Testis (tissue), 3 donors: ENCODE measurements around the gene C19orf73. TPM values are rescaled to one million over a fixed set of nuclear protein-coding genes. Genes with fewer than 3 reads are reported as not detected.

Source experiments
- DNase-seq: peaks from one replicate; pipeline ENCODE4 v3.0.0-alpha.2; 2019
- H3K27ac ChIP-seq, 2 donors: fragments of 200-600 bp; sonication (generic); one replicate each; pipeline ENCODE4 v1.5.1; 2019
- H3K27me3 ChIP-seq: fragments of 200-600 bp; sonication (generic); one replicate; pipeline ENCODE4 v1.5.1; 2019
- H3K36me3 ChIP-seq: fragments of 200-600 bp; sonication (generic); one replicate; pipeline ENCODE4 v1.5.1; 2017; ENCODE audit warnings: low read depth; ENCODE audit errors: missing control alignments
- H3K4me1 ChIP-seq: fragments of 200-600 bp; sonication (generic); one replicate; pipeline ENCODE4 v1.5.1; 2019
- H3K4me3 ChIP-seq, 2 donors: fragments of 200-600 bp; sonication (generic); one replicate each; pipeline ENCODE4 v1.5.1; 2017 to 2019
- H3K9me3 ChIP-seq: fragments of 200-600 bp; sonication (generic); one replicate; pipeline ENCODE4 v1.5.1; 2017
- POLR2A ChIP-seq: fragments of 450-650 bp; IDR thresholded peaks from one replicate; pipeline ENCODE4 v1.6.1; 2017; ENCODE audit warnings: antibody characterized with exemption, mild to moderate bottlenecking, moderate library complexity
- WGBS, 2 donors: methylation state at CpG; one replicate each; pipeline ENCODE4 v1.1.5; 2018; 5-methylcytosine and 5-hydroxymethylcytosine counted together
- intact Hi-C: fragments of 100-400 bp; cut with DNase I; formaldehyde crosslinking; loops from one replicate; pipeline ENCODE4 v1.15.1; 2023; ENCODE audit warnings: low total_unique reads
- polyA plus RNA-seq: library from polyadenylated mRNA; stranded (reverse); fragments of 350-450 nt; fragmentation: Illumina TruSeq; extraction: RNeasy Lipid Tissue Mini Kit (QIAGEN cat#74804); gene quantifications from one replicate; pipeline ENCODE4 v1.2.3, GENCODE V29; 2014; ENCODE audit warnings: low read depth, low replicate concordance; ENCODE audit not compliant: insufficient read depth
- total RNA-seq, 2 donors: library from RNA; depleted of rRNA; stranded (reverse); fragments of >200 nt; gene quantifications; one replicate each; pipeline ENCODE4 v1.2.3, GENCODE V29; 2016
- TF ChIP-seq, protein P1 (sequence below), 3 experiments: fragments of 450-650 bp in 2 of 3; fragments of 200-600 bp in 1 of 3; sonication (generic) in 1 of 3; IDR thresholded peaks; one replicate each; pipeline ENCODE4 v1.5.1; 2016 to 2019; ENCODE audit warnings: antibody characterized with exemption in 3 of 3, mild to moderate bottlenecking in 2 of 3, moderate library complexity in 1 of 3

The C19orf73 gene
- total and polyA plus RNA-seq, 3 donors from 2014 or later: 1.5 to 8.5 (median 4.0) TPM

DNA sequence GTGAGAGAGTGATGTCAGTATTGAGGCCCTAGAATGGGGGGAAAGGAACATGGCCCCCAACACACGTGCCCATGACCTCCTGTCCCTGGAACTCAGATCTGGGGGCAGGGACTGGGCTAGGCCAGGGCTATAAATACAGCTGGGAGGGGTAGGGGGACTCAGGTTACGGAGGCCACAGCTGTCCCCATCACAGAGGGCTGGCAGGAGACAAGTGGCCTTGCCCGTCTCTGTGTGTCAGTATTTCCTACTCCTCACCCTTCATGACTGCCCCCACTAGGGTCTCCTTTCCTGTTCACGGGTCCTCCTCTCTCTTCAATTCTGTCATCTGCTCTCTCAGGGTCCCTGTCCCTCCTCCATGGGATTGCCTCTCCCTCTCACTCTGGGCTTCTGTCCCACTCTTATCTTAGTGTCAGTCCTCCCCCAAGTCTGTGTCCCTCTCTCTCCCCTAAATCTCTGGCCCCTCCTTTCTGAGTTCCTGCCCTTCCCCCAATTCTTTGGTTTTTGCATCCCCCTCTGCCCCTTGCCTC lies 36.9 kb upstream of the C19orf73 start:
- Histone ChIP-seq H3K4me3 (no peak overlapping the region), H3K4me1 (peaks cover 20% of the 10 kb centered on the region), H3K27me3 (no peaks in the 10 kb centered on the region), H3K36me3 (no peaks in the 10 kb centered on the region), H3K9me3 (no peaks in the 10 kb centered on the region), H3K27ac (peak overlapping the region; percentile 50 to 52)
- TF ChIP-seq, protein P1, sequence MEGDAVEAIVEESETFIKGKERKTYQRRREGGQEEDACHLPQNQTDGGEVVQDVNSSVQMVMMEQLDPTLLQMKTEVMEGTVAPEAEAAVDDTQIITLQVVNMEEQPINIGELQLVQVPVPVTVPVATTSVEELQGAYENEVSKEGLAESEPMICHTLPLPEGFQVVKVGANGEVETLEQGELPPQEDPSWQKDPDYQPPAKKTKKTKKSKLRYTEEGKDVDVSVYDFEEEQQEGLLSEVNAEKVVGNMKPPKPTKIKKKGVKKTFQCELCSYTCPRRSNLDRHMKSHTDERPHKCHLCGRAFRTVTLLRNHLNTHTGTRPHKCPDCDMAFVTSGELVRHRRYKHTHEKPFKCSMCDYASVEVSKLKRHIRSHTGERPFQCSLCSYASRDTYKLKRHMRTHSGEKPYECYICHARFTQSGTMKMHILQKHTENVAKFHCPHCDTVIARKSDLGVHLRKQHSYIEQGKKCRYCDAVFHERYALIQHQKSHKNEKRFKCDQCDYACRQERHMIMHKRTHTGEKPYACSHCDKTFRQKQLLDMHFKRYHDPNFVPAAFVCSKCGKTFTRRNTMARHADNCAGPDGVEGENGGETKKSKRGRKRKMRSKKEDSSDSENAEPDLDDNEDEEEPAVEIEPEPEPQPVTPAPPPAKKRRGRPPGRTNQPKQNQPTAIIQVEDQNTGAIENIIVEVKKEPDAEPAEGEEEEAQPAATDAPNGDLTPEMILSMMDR (IDR thresholded peaks at IDR 0.05): no peak
- TF ChIP-seq POLR2A: no peak
- 41 to 57% methylated on average over 4 of the region's 4 CpGs for WGBS, 2 donors
- intact Hi-C loops: no loop called here
- no peak for DNase-seq

DNA sequence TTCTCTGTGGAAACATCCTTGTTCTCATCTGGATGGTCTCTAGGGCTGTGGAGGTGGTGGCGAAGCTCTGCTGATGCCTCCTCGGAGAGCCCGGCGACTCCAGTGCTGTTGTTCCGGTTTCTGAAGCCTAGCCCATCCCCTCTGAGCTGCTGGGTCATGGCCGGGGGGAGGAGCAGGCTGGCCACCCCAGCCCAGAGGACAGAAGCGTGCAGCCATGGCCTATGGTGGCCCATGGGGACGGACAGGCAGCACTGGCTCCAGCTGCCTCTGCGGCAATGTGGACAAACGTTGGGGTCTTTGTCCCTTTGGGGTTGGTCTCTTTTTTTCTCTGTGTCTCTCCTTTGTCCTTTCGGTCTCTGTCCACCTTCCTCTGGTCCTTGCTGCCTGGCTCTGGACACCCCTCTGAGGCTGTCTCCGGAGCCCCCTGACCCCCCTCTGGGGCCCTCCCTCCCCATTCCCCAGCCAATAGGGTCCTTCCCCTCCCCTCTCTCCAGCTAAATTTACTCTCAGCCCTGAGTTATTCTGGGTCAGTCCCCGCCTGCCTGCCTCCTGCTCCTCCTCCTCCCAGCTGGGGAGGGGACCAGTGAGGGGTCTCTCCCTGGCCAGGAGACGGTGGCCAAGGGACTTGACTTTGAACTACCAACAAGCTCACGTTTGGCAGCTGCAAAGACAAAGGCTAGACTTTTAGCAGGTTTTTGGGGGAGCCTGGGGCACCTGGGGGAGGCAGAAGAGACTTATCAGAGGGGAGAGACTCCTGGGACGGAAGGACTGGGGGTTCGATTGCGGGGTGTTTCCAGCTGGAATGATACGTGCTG lies 36.3 kb upstream of the C19orf73 start, which contains the start of gene HRC:
TSS of gene HRC (minus strand) at position 392 of the 815 bp plus-strand sequence. CDS start at position 233, 159 bp downstream.
- Histone ChIP-seq H3K36me3 (no peaks in the 10 kb centered on the region), H3K4me3 (no peak within 1 kb of the TSS), H3K27me3 (no peaks in the 10 kb centered on the region), H3K9me3 (no peaks in the 10 kb centered on the region), H3K4me1 (peaks cover 20% of the 10 kb centered on the region), H3K27ac (peak within 1 kb of the TSS; percentile 50 to 52)
- 41 to 55% methylated on average over 15 to 19 of the region's 19 CpGs for whole genome bisulfite sequencing, 2 donors
- TF ChIP-seq POLR2A: no peak
- TF ChIP-seq, protein P1 (IDR thresholded peaks at IDR 0.05): no peak
- intact Hi-C loops: no loop called here
- DNase-seq: peak; percentile 40

DNA sequence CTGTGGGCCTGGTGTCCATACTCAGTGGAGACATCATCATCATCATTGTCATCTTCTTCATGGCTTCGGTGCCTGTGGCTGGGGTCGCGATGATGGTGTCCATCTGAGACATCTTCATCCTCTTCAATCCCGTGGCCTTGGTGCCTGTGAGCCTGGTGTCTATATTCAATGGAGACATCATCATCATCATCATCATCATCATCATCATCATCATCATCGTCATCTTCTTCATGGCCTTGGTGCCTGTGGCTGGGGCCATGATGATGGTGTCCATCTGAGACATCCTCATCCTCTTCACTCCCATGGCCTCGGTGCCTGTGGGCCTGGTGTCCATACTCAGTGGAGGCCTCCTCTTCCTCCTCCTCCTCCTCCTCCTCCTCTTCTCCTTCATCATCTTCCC lies 35.3 kb upstream of the C19orf73 start:
- TF ChIP-seq, protein P1 (IDR thresholded peaks at IDR 0.05): no peak
- no peak for TF ChIP-seq POLR2A
- no peak for DNase-seq
- Histone ChIP-seq H3K27me3 (no peaks in the 10 kb centered on the region), H3K27ac (no peak overlapping the region), H3K9me3 (no peaks in the 10 kb centered on the region), H3K4me3 (no peak overlapping the region), H3K4me1 (peaks cover 20% of the 10 kb centered on the region), H3K36me3 (no peaks in the 10 kb centered on the region)
- 94% methylated on average over 6 of the region's 6 CpGs for WGBS, 2 donors
- intact Hi-C loops: no loop called here

DNA sequence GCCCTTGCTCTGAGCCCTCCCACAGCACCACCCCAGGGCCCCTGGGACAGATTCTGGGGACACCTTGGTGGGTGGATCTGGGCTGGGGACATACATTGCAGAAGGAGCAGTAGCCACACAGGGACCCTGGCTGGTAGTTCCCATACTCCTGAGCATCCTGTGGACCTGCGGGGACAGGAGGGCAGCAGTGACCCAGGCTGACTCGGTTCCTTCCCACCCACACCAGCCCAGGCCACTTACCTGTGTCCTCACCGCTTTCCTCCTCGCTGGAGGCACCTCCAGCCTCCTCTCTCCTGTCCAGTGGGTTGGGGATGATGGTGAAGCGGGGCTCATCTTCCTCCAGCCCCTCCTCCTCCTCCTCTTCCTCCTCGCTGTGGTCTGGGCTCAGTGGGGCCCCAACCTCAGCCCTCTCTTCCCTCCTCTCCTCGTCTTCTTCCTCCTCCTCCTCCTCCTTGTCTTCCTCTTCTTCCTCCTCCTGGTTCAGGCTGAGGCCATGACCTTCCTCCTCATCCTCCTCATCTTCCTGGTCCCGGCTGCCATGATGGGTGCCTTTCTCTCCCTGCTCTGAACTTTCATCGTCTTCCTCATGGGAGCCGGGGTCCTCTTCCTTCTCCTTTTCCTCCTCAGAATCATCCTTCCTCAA lies 34.3 kb upstream of the C19orf73 start:
- intact Hi-C loops: no loop called here
- no peaks in the 10 kb centered on the region for H3K36me3 ChIP-seq
- TF ChIP-seq POLR2A: no peak
- TF ChIP-seq, protein P1 (IDR thresholded peaks at IDR 0.05): no peak
- H3K4me1 ChIP-seq: peaks cover 23% of the 10 kb centered on the region
- no peak for DNase-seq
- no peaks in the 10 kb centered on the region for H3K9me3 ChIP-seq
- H3K27ac ChIP-seq: no peak overlapping the region
- no peak overlapping the region for H3K4me3 ChIP-seq
- 96% methylated on average over 7 to 10 of the region's 10 CpGs for WGBS, 2 donors
- no peaks in the 10 kb centered on the region for H3K27me3 ChIP-seq
